GM12801 (cell line): ENCODE data around the gene FBXW7.

Experiments used
- CTCF ChIP-seq: IDR thresholded peaks from one replicate; pipeline ENCODE4 v1.5.1; 2011; ENCODE audit warnings: control low read depth; ENCODE audit not compliant: insufficient read length; ENCODE audit errors: extremely low read depth

FBXW7 gene

GRCh38 chr4:152310257-152310656 is 225.6 kb downstream of the FBXW7 start:
- no peak for TF ChIP-seq CTCF

- no peak for TF ChIP-seq CTCF
Observed at GRCh38 chr4:152309418-152309817, 226.5 kb downstream of the FBXW7 start.

- TF ChIP-seq CTCF = no peak
Observed at GRCh38 chr4:152308951-152309350, 226.9 kb downstream of the FBXW7 start.

- TF ChIP-seq CTCF = no peak
Observed at GRCh38 chr4:152307669-152308068, 228.2 kb downstream of the FBXW7 start.

- no peak for TF ChIP-seq CTCF
Observed at GRCh38 chr4:152306541-152306940, 229.4 kb downstream of the FBXW7 start.

- no peak for TF ChIP-seq CTCF
Observed at GRCh38 chr4:152304220-152304619, 231.7 kb downstream of the FBXW7 start.

GRCh38 chr4:152301381-152301780 is 234.5 kb downstream of the FBXW7 start:
- TF ChIP-seq CTCF = no peak

GRCh38 chr4:152299553-152299952 is 236.3 kb downstream of the FBXW7 start:
- TF ChIP-seq CTCF = no peak
